HG03064 (cell line): Measurements from ENCODE around the gene TEAD1.
"Not testable (repeated sequence)": the region's sequence is repeated elsewhere in the genome, so short reads cannot be mapped to it uniquely, and the experiment has no call there.

Source experiments
- ATAC-seq: cut with Tn5 transposase; IDR thresholded peaks from one replicate; pipeline ENCODE4 v1.9.1; 2021; ENCODE audit warnings: low read depth; ENCODE audit not compliant: unreplicated experiment

The TEAD1 gene

GRCh38 chr11:12758117-12758516, 83.9 kb downstream of the TEAD1 start:
- ATAC-seq, result not testable (repeated sequence)

- ATAC-seq, result no peak
Observed at GRCh38 chr11:12761029-12761428, 86.8 kb downstream of the TEAD1 start.

DNA sequence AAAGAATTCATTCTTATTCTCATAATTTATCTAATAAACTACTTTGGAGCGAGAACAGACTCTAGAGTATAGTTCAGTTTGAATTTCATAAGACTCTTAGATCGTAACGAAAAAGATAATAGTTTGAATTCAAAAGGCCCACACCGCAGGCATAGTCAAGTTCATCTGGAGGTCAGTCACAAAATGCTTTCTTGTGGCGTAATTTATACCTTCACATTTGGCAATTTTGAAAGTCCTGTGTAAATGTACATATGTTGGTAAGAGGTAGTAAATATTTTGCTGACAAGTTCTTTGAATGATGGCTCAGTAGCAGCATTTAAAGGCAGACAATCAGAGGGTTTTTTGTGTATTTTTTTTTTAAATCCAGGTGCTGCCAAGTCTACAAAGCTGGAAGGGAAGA, 88.1 kb downstream of the TEAD1 start:
- ATAC-seq, result no peak

- no peak for ATAC-seq
Observed at GRCh38 chr11:12762696-12763324, 88.6 kb downstream of the TEAD1 start.

DNA sequence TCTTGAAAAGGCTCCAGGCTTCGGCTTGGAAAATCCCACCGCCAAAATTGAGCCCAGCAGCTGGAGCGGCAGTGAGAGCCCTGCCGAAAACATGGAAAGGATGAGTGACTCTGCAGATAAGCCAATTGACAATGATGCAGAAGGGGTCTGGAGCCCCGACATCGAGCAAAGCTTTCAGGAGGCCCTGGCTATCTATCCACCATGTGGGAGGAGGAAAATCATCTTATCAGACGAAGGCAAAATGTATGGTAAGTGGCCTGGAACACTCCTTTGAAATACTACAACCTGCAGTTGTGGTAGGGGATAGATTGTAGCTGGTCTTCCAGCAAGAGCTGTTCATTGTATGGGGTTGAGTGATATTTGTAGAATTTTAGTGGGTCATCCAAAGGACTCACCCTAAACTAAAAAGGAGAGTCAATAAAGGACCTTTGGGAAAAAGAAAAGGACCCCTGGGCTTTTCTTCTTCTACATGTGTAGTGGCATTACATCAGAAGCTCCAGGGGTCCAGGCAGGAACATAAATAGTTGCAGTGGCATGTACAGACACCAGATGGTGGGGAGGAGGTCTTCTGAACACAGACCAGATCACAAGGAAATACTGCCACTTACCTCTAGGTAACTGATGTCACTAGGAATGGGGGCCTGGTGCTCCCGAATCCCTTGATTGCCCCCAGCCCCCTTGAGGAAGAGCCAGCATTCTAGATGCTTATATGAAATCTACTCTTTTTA, 90.1 kb downstream of the TEAD1 start:
- ATAC-seq, result no peak

- no peak for ATAC-seq
Observed at GRCh38 chr11:12765428-12765827, 91.2 kb downstream of the TEAD1 start.

- ATAC-seq, result no peak
Observed at GRCh38 chr11:12767027-12767426, 92.8 kb downstream of the TEAD1 start.

DNA sequence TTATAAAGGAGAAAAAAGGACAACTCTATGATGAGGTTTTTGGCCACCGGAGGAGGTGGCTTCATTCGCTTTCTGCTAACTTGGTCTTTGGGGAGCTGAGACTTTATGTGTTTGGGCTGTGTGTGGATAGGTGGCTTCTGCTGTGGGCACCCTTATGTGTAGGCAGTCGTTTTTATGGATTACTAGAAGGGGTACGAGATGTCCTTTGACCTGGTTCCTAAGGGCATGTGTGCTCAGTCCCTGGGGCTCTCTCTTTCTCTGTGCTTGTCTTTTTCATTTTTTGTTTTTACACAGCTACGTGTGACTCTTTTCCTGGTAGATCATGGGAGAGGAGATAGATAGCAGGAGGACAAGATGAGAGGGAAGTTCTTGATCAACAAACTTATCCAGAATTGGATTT, 93.4 kb downstream of the TEAD1 start:
- no peak for ATAC-seq

DNA sequence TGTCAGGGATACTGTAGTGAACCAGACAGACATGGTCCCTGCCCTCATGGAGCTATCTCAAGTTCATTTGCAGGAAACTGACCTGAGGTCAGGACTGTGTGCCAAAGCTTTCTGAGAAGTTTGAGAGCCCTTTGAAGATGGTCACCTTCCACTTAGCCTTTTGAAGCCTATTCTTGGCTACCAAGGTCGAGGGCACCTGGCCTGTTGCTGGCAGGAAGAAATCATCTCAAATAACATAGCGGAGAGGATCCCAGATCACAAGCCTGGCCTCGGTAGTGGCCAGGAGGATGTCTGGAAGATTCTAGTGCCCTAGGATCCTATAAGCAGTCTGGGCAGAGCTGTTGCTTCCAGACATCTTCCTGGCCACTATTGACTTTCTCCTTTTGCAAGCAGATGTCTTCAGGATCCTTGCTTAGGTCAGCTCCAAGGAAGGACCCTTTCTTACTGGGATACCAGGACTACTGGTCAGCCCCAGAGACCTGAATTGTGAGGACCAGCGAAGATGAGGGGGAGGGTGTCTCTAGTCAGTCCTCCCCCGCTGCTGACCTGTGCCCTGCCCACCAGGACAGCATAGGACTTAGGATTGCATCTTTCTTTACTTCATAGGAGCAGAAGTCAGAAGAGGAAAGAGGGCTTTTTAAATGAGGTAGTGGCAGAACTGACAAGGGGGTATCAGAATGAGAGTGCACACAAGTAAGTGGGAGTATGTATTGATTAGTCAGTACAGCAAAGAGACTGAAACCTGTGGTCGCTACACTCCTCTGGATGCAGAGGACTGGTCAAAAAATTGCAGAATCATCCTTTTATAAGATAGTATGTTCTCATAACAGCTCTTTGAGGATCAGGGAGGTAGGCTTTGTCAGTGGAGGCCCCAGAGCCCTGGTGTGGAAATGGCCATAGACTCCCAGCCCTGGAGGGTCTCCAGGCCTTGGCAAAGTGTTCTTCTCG, 94.8 kb downstream of the TEAD1 start:
- ATAC-seq, result no peak

DNA sequence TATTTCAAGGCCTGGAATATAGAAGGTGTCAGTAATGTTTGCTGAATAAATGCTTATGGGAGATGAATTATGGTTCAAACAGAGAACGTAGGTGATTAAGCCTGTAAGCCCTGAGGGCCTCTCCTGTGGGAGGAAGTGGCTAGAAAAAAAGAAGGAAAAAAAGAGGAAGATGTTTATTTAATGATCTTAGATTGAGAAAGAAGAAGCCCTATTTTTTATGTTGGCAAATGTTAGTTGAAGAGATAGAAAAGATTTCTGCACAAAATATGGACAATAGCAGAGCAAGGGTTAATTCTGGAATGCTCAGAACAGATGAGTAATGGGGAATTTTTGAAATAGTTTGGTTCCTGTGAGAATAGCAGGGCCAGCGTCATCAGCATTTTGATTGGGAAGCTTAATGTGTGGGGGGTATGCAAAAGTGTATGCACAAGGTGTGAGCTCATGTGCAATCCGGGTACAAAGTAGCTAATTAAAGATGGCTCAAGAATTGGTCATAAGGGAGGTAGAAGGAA, 95.7 kb downstream of the TEAD1 start:
- ATAC-seq, result no peak

DNA sequence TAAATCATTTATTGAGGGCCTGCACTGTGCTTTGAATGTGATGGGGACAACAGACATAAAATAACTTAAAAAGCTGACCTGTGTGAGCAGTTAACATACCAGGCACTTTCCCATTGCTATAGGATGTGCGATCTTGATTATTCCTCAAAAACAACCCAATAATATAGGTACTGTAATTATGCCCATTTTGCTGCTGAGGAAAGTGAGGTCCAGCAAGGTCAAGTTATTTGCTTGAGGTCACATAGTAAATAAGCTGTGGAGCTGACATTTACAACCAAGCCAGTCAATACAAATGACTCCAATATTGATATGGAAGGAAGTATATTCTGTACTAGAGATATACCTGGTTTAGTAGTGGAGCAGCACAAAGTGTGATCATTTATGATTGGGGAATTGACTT, 96.2 kb downstream of the TEAD1 start:
- no peak for ATAC-seq

GRCh38 chr11:12770966-12771597, 96.9 kb downstream of the TEAD1 start:
- no peak for ATAC-seq

GRCh38 chr11:12771875-12772274, 97.7 kb downstream of the TEAD1 start:
- no peak for ATAC-seq

DNA sequence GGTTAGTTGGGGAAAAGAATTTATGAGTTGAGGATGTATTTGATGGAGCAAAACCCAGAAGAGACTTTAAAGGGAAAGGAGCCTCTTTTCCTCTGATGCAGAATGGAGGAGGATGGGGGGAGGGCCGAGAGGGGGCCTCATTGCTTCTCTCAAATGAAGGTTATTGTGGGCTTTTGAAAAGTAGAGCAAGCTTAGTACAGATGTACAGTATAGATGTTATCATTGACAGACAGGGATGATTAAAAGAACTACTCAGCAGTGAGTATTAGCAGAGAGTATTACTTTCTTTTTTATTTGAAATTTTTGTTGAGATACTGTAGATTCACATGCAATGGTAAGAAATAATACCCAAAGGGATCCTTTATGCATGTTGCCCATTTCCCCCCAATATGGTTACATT, 98.1 kb downstream of the TEAD1 start:
- no peak for ATAC-seq

- no peak for ATAC-seq
Observed at GRCh38 chr11:12773591-12773990, 99.4 kb downstream of the TEAD1 start.

- ATAC-seq, result no peak
Observed at GRCh38 chr11:12775955-12776354, 101.7 kb downstream of the TEAD1 start.

- no peak for ATAC-seq
Observed at GRCh38 chr11:12777208-12777874, 103.1 kb downstream of the TEAD1 start.

GRCh38 chr11:12778240-12778905, 104.2 kb downstream of the TEAD1 start:
- ATAC-seq, result no peak

GRCh38 chr11:12783765-12784164, 109.5 kb downstream of the TEAD1 start:
- ATAC-seq, result no peak

GRCh38 chr11:12784445-12784844, 110.2 kb downstream of the TEAD1 start:
- no peak for ATAC-seq
